K562 (cell line): ENCODE results near the gene PRXL2B. TPM values are rescaled to one million over a fixed set of nuclear protein-coding genes. Genes with fewer than 3 reads are reported as not detected.

ENCODE experiments used
- ATF7 ChIP-seq: fragments of 450-650 bp; IDR thresholded peaks from 2 replicates; pipeline ENCODE4 v1.7.1; 2014; ENCODE audit warnings: mild to moderate bottlenecking, moderate library complexity
- KLF1 ChIP-seq: fragments of 450-650 bp; IDR thresholded peaks from 2 replicates; pipeline ENCODE4 v1.6.1; 2016; ENCODE audit warnings: missing genetic modification characterization, missing compliant biosample characterization
- MAFG ChIP-seq: fragments of 450-650 bp; conservative IDR thresholded peaks from 2 replicates; pipeline ENCODE4 v1.6.1; 2016; ENCODE audit warnings: missing genetic modification characterization, missing compliant biosample characterization
- NFIC ChIP-seq: fragments of 450-650 bp; IDR thresholded peaks from 2 replicates; pipeline ENCODE4 v1.6.1; 2017; ENCODE audit warnings: mild to moderate bottlenecking, inconsistent platforms
- NFRKB ChIP-seq: fragments of 450-650 bp; IDR thresholded peaks from 2 replicates; pipeline ENCODE4 v1.6.1; 2016; ENCODE audit warnings: low read depth
- NR4A1 ChIP-seq, 2 experiments: fragments of 250-450 bp in 1 of 2; fragments of 450-650 bp in 1 of 2; sonication (Bioruptor Pico) in 1 of 2; IDR thresholded peaks; 2 replicates each; pipeline versions ENCODE4 v1.4.0 to v1.6.1; 2016 to 2020; ENCODE audit warnings: mild to moderate bottlenecking in 2 of 2, missing compliant biosample characterization in 1 of 2, missing genetic modification characterization in 1 of 2, moderate library complexity in 1 of 2
- PTBP1 ChIP-seq: fragments of 200-400 bp; formaldehyde crosslinking; IDR thresholded peaks from 2 replicates; pipeline ENCODE4 v1.6.1; 2017; ENCODE audit warnings: low read depth, low read length
- RBM22 ChIP-seq: fragments of 200-400 bp; formaldehyde crosslinking; IDR thresholded peaks from 2 replicates; pipeline ENCODE4 v1.6.1; 2018; ENCODE audit warnings: low read length, low read depth; ENCODE audit not compliant: poor library complexity, severe bottlenecking
- USF2 ChIP-seq: sonication (generic); formaldehyde crosslinking; IDR thresholded peaks from 2 replicates; pipeline ENCODE4 v1.5.0; 2020; ENCODE audit warnings: missing genetic modification reagents
- ZBTB17 ChIP-seq: fragments of 450-650 bp; formaldehyde crosslinking; IDR thresholded peaks from 2 replicates; pipeline ENCODE4 v1.4.0; 2020; ENCODE audit warnings: mild to moderate bottlenecking
- ZEB2 ChIP-seq: fragments of 450-650 bp; IDR thresholded peaks from 2 replicates; pipeline ENCODE4 v1.6.1; 2016
- ZKSCAN1 ChIP-seq: fragments of 150-350 bp; IDR thresholded peaks from 2 replicates; pipeline ENCODE4 v1.6.1; 2016; ENCODE audit warnings: low read depth, low read length
- polyA plus RNA-seq, 8 experiments: library from polyadenylated mRNA; depleted of rRNA in 4 of 8; stranded (reverse) in 5 of 8; unstranded in 3 of 8; fragments of >200 nt; fragmentation: Nextera tagmentation in 2 of 8; fragmentation: Illumina TruSeq in 1 of 8; extraction: Ambion mirVana in 2 of 8; extraction: Trizol in 1 of 8; gene quantifications; 2 replicates each; pipeline versions ENCODE4 v1.2.1 to v1.2.3, GENCODE V29; 2011 to 2014; ENCODE audit warnings: inconsistent platforms in 1 of 8, missing spikeins in 1 of 8
- total RNA-seq, 7 experiments: library from RNA; depleted of rRNA in 6 of 7; stranded (reverse); fragments of >200 nt in 6 of 7; fragmentation: Illumina TruSeq in 2 of 7; extraction: Trizol in 2 of 7; gene quantifications; 2 replicates each; pipeline versions ENCODE4 v1.2.1 to v1.2.3, GENCODE V29; 2011 to 2021; ENCODE audit warnings: low replicate concordance in 1 of 7
- TF ChIP-seq, protein P1 (sequence below): sonication (generic); formaldehyde crosslinking; IDR thresholded peaks from 2 replicates; pipeline ENCODE4 v1.4.0; 2020; ENCODE audit warnings: mild to moderate bottlenecking, missing genetic modification reagents
- TF ChIP-seq, protein P2 (sequence below): IDR thresholded peaks from 3 replicates; pipeline ENCODE4 v1.6.1; 2011; ENCODE audit warnings: borderline replicate concordance, mild to moderate bottlenecking, moderate library complexity; ENCODE audit not compliant: insufficient read length; ENCODE audit errors: extremely low read depth
- TF ChIP-seq, protein P3 (sequence below): fragments of 450-650 bp; conservative IDR thresholded peaks from 2 replicates; pipeline ENCODE4 v1.6.1; 2016; ENCODE audit warnings: missing genetic modification characterization, low read depth, mild to moderate bottlenecking, missing compliant biosample characterization, moderate library complexity
- TF ChIP-seq, protein P4 (sequence below): fragments of 450-650 bp; IDR thresholded peaks from 2 replicates; pipeline ENCODE4 v1.6.1; 2017; ENCODE audit warnings: antibody characterized with exemption, mild to moderate bottlenecking

Gene PRXL2B
- total and polyA plus RNA-seq, 9 of the 15 experiments (the other 6 are each of a cell fraction or from before 2014, with no cell fraction given) = 0.99 to 25.3 (median 11.8) TPM

DNA sequence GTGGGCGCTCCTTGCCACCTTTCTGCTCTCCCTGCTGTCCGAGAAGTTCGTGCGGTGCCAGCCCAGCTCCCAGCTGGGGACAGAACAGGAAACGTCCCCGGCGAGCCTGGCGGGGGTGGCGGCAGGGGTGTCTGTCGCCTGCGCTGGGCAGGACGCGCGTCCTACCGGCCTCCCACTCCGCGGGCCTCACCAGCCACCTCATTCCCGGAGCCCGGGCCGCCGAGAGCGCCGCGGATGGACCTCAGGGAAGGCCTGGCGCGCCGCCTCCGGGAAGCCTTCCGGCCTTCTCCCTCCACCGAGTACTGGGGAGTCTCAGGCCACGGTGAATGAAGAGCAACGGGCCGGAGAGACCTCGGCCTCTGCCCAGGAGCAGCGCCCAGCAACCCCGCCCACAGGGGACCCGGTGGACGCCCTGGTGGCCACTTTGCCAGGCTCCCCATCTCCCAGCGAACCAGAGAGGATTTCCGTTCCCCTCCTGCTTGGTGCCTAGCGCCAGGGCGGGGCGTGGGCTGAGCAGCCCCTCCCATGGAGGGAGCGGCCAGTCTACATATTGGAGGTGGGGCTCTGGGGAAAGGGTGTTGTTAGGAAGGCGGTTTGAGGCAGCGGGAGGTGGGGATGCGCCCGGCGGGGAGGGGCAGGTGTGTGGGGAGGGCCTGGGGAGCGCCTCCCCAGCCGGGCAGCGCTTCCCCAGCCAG, 39.9 kb upstream of the PRXL2B start (continued):
- TF ChIP-seq, protein P1, sequence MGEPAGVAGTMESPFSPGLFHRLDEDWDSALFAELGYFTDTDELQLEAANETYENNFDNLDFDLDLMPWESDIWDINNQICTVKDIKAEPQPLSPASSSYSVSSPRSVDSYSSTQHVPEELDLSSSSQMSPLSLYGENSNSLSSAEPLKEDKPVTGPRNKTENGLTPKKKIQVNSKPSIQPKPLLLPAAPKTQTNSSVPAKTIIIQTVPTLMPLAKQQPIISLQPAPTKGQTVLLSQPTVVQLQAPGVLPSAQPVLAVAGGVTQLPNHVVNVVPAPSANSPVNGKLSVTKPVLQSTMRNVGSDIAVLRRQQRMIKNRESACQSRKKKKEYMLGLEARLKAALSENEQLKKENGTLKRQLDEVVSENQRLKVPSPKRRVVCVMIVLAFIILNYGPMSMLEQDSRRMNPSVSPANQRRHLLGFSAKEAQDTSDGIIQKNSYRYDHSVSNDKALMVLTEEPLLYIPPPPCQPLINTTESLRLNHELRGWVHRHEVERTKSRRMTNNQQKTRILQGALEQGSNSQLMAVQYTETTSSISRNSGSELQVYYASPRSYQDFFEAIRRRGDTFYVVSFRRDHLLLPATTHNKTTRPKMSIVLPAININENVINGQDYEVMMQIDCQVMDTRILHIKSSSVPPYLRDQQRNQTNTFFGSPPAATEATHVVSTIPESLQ = 0 out of 2 replicates have a peak, but pooled peaks have one; percentile 75
- 0 out of 2 replicates have a peak, but pooled peaks have one; percentile 50 for TF ChIP-seq ZBTB17
- peak; percentile 78; the same call in 1 of the 2 replicates for TF ChIP-seq PTBP1
- TF ChIP-seq NR4A1 (CRISPR knock-in tag; IDR thresholded peaks at IDR 0.05) = no peak
- TF ChIP-seq NR4A1 (tag; IDR thresholded peaks at IDR 0.05) = peak; percentile 54; the same call in 1 of the 2 replicates
- TF ChIP-seq, protein P2, sequence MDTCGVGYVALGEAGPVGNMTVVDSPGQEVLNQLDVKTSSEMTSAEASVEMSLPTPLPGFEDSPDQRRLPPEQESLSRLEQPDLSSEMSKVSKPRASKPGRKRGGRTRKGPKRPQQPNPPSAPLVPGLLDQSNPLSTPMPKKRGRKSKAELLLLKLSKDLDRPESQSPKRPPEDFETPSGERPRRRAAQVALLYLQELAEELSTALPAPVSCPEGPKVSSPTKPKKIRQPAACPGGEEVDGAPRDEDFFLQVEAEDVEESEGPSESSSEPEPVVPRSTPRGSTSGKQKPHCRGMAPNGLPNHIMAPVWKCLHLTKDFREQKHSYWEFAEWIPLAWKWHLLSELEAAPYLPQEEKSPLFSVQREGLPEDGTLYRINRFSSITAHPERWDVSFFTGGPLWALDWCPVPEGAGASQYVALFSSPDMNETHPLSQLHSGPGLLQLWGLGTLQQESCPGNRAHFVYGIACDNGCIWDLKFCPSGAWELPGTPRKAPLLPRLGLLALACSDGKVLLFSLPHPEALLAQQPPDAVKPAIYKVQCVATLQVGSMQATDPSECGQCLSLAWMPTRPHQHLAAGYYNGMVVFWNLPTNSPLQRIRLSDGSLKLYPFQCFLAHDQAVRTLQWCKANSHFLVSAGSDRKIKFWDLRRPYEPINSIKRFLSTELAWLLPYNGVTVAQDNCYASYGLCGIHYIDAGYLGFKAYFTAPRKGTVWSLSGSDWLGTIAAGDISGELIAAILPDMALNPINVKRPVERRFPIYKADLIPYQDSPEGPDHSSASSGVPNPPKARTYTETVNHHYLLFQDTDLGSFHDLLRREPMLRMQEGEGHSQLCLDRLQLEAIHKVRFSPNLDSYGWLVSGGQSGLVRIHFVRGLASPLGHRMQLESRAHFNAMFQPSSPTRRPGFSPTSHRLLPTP = peak; percentile 73
- TF ChIP-seq ZEB2 = peak; percentile 16; the same call in 1 of the 2 replicates
- no peak for TF ChIP-seq NFRKB
- peak; percentile 2; the same call in 1 of the 2 replicates for TF ChIP-seq NFIC
- TF ChIP-seq MAFG (tag) = no peak
- TF ChIP-seq, protein P3, sequence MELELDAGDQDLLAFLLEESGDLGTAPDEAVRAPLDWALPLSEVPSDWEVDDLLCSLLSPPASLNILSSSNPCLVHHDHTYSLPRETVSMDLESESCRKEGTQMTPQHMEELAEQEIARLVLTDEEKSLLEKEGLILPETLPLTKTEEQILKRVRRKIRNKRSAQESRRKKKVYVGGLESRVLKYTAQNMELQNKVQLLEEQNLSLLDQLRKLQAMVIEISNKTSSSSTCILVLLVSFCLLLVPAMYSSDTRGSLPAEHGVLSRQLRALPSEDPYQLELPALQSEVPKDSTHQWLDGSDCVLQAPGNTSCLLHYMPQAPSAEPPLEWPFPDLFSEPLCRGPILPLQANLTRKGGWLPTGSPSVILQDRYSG (tag) = no peak; the same call in 1 of the 2 replicates
- TF ChIP-seq USF2 (CRISPR knock-in tag) = peak; percentile 21; the same call in 1 of the 2 replicates
- peak; percentile 48 for TF ChIP-seq KLF1 (tag)
- TF ChIP-seq ZKSCAN1 = no peak
- TF ChIP-seq RBM22 = peak; percentile 25
- peak; percentile 47; the same call in 1 of the 2 replicates for TF ChIP-seq ATF7
- TF ChIP-seq, protein P4, sequence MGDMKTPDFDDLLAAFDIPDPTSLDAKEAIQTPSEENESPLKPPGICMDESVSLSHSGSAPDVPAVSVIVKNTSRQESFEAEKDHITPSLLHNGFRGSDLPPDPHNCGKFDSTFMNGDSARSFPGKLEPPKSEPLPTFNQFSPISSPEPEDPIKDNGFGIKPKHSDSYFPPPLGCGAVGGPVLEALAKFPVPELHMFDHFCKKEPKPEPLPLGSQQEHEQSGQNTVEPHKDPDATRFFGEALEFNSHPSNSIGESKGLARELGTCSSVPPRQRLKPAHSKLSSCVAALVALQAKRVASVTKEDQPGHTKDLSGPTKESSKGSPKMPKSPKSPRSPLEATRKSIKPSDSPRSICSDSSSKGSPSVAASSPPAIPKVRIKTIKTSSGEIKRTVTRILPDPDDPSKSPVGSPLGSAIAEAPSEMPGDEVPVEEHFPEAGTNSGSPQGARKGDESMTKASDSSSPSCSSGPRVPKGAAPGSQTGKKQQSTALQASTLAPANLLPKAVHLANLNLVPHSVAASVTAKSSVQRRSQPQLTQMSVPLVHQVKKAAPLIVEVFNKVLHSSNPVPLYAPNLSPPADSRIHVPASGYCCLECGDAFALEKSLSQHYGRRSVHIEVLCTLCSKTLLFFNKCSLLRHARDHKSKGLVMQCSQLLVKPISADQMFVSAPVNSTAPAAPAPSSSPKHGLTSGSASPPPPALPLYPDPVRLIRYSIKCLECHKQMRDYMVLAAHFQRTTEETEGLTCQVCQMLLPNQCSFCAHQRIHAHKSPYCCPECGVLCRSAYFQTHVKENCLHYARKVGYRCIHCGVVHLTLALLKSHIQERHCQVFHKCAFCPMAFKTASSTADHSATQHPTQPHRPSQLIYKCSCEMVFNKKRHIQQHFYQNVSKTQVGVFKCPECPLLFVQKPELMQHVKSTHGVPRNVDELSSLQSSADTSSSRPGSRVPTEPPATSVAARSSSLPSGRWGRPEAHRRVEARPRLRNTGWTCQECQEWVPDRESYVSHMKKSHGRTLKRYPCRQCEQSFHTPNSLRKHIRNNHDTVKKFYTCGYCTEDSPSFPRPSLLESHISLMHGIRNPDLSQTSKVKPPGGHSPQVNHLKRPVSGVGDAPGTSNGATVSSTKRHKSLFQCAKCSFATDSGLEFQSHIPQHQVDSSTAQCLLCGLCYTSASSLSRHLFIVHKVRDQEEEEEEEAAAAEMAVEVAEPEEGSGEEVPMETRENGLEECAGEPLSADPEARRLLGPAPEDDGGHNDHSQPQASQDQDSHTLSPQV = no peak; the same call in 1 of the 2 replicates
